CD4-positive, alpha-beta T cell (primary cell): ENCODE data around the gene NRSN2. TPM values are rescaled to one million over a fixed set of nuclear protein-coding genes. Genes with fewer than 3 reads are reported as not detected.

ENCODE experiments used
- ATAC-seq: fragments of 200-7000 bp; cut with Tn5 transposase; one replicate; pipeline ENCODE4 v1.10.0; 2022; ENCODE audit warnings: mild to moderate bottlenecking; ENCODE audit not compliant: poor library complexity
- CTCF ChIA-PET: fragments of 350-600 bp; sonication (Branson Sonifier 250); formaldehyde crosslinking; loops from one replicate; lab custom pipeline; 2021; ENCODE audit warnings: antibody characterized with exemption, inconsistent platforms; lab: Charles Lee
- POLR2A ChIA-PET: fragments of 350-600 bp; sonication (Branson Sonifier 250); formaldehyde crosslinking; loops from one replicate; lab custom pipeline; 2021; ENCODE audit warnings: antibody characterized with exemption, inconsistent platforms; lab: Charles Lee
- DNase-seq, 14 experiments: peaks; one replicate each; pipeline ENCODE4 v3.0.0-alpha.2; 2013 to 2020; ENCODE audit warnings: mixed read lengths in 2 of 14
- H3K27ac ChIP-seq, 2 donors: one replicate each; pipeline versions ENCODE4 v1.5.1 to v1.7.0; 2013; ENCODE audit warnings: low read length in 2 of 2, low read depth in 1 of 2, mild to moderate bottlenecking in 1 of 2
- H3K27me3 ChIP-seq, 2 experiments: 1 replicate in 1 of 2; 2 replicates in 1 of 2; pipeline versions ENCODE4 v1.6.1 to v1.7.0; 2013; ENCODE audit warnings: low read length in 2 of 2, control low read depth in 1 of 2, mild to moderate bottlenecking in 1 of 2, moderate library complexity in 1 of 2; ENCODE audit not compliant: insufficient read depth in 2 of 2, control insufficient read depth in 1 of 2
- H3K36me3 ChIP-seq: one replicate; pipeline ENCODE4 v1.6.1; 2013; ENCODE audit warnings: low read length, control low read depth; ENCODE audit not compliant: insufficient read depth
- H3K4me1 ChIP-seq: one replicate; pipeline ENCODE4 v1.6.1; 2013; ENCODE audit warnings: low read length, control low read depth; ENCODE audit not compliant: insufficient read depth
- H3K4me3 ChIP-seq: one replicate; pipeline ENCODE4 v1.5.1; 2013; ENCODE audit warnings: mild to moderate bottlenecking, low read length, moderate library complexity
- H3K9me3 ChIP-seq, 2 experiments: 1 replicate in 1 of 2; 2 replicates in 1 of 2; pipeline versions ENCODE4 v1.6.1 to v1.7.0; 2013; ENCODE audit warnings: low read length in 2 of 2, mild to moderate bottlenecking in 2 of 2, control low read depth in 1 of 2, moderate library complexity in 1 of 2; ENCODE audit not compliant: control insufficient read depth in 1 of 2, insufficient read depth in 1 of 2
- H3K27ac Mint-ChIP-seq: one replicate; pipeline ENCODE4 v1.8.0; 2020; ENCODE audit warnings: mixed read lengths
- H3K27me3 Mint-ChIP-seq: one replicate; pipeline ENCODE4 v1.8.0; 2021; ENCODE audit warnings: mixed read lengths
- H3K36me3 Mint-ChIP-seq: one replicate; pipeline ENCODE4 v1.8.0; 2021; ENCODE audit warnings: low read depth, mixed read lengths
- H3K4me1 Mint-ChIP-seq: one replicate; pipeline ENCODE4 v1.8.0; 2021; ENCODE audit warnings: low read depth, mixed read lengths
- H3K4me3 Mint-ChIP-seq: one replicate; pipeline ENCODE4 v1.8.0; 2020; ENCODE audit warnings: mild to moderate bottlenecking, mixed read lengths
- H3K9me3 Mint-ChIP-seq: one replicate; pipeline ENCODE4 v1.8.0; 2020; ENCODE audit warnings: mixed read lengths
- CTCF ChIP-seq: fragments of 200-600 bp; IDR thresholded peaks from one replicate; pipeline ENCODE4 v1.8.0; 2022; ENCODE audit warnings: antibody characterized with exemption, mild to moderate bottlenecking
- intact Hi-C, 2 experiments: fragments of 100-400 bp; cut with DNase I in 1 of 2; cut with micrococcal nuclease in 1 of 2; formaldehyde crosslinking; loops; one replicate each; pipeline versions ENCODE4 v1.15.1 to v1.9.0; 2023 to 2025; cut with DNase I, micrococcal nuclease
- total RNA-seq, 174 experiments: library from RNA in 2 of 174; stranded (reverse) in 2 of 174; gene quantifications; one replicate each; pipeline ENCODE4 v1.2.3 and lab custom pipeline; 2021 to 2026

The NRSN2 gene
- total RNA-seq, 2 experiments from 2014 or later = 0.69 to 1.3 TPM

DNA sequence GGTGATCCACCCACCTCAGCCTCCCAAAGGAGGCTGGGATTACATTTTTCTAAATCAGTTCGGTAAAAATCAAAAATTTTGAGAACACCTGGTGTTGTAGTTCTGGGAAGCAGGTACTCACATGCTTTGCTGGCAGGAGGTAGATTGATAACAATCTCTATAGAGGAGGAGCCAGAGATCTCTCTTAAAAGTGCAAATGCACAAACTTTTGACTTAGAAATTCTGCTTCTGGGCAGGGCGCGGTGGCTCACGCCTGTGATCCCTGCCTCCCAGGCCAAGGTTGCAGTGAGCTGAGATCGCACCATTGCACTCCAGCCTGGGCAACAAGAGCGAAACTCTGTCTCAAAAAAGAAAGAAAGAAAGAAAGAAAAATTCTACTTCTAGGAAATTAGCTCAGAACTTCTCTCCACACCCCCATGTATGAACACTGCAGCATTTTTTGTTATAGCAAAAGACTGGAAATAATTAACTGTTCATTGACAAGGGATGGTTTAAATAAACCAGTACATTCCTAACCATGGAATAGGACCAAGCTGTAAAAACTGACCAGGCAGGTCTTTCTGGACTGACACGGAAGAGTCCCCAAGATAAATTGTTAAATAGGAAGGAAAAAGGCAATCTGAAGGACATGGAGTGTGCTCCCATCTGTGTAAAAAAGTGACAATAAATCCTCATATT, 19.3 kb downstream of the NRSN2 start:
- Histone ChIP-seq H3K4me1 (peaks cover 19% of the 10 kb centered on the region), H3K9me3 (no peaks in the 10 kb centered on the region), H3K27ac (no peak overlapping the region), H3K36me3 (no peaks in the 10 kb centered on the region), H3K27me3 (no peaks in the 10 kb centered on the region), H3K4me3 (no peak overlapping the region)
- ChIA-PET CTCF (interaction anchor here (1.3 kb wide), 1 partner anchor 11 kb away, joined by 3 read pairs; no protein-coding TSS in a partner anchor), POLR2A (interaction anchor here (1.0 kb wide), 1 partner anchor 41 kb away, joined by 3 read pairs; no protein-coding TSS in a partner anchor)
- Mint-ChIP-seq H3K27me3 (no peaks in the 10 kb centered on the region), H3K4me1 (peaks cover 41% of the 10 kb centered on the region), H3K36me3 (no peaks in the 10 kb centered on the region), H3K27ac (peak overlapping the region; percentile 12), H3K9me3 (no peaks in the 10 kb centered on the region), H3K4me3 (no peak overlapping the region)
- peak in 1 of 14 experiments; percentile 5 for DNase-seq
- TF ChIP-seq CTCF = no peak
- intact Hi-C loops = no loop called here
- peak; percentile 51 for ATAC-seq

- no peak overlapping the region for H3K4me3 Mint-ChIP-seq
- H3K27ac ChIP-seq = no peak overlapping the region
- DNase-seq = no peak
- no peak overlapping the region for H3K4me3 ChIP-seq
- H3K36me3 Mint-ChIP-seq = no peaks in the 10 kb centered on the region
- H3K27me3 ChIP-seq = no peaks in the 10 kb centered on the region
- H3K9me3 ChIP-seq = no peaks in the 10 kb centered on the region
- H3K36me3 ChIP-seq = no peaks in the 10 kb centered on the region
- ChIA-PET CTCF (interaction anchor here (1.3 kb wide), 1 partner anchor 12 kb away, joined by 3 read pairs; no protein-coding TSS in a partner anchor), POLR2A (no interaction called here)
- H3K4me1 Mint-ChIP-seq = peaks cover 41% of the 10 kb centered on the region
- TF ChIP-seq CTCF = no peak
- H3K27ac Mint-ChIP-seq = peak overlapping the region; percentile 12
- peaks cover 24% of the 10 kb centered on the region for H3K4me1 ChIP-seq
- H3K27me3 Mint-ChIP-seq = no peaks in the 10 kb centered on the region
- intact Hi-C loops = no loop called here
- ATAC-seq = no peak
- H3K9me3 Mint-ChIP-seq = no peaks in the 10 kb centered on the region
Measured at GRCh38 chr20:366719-367485, 20.0 kb downstream of the NRSN2 start.

DNA sequence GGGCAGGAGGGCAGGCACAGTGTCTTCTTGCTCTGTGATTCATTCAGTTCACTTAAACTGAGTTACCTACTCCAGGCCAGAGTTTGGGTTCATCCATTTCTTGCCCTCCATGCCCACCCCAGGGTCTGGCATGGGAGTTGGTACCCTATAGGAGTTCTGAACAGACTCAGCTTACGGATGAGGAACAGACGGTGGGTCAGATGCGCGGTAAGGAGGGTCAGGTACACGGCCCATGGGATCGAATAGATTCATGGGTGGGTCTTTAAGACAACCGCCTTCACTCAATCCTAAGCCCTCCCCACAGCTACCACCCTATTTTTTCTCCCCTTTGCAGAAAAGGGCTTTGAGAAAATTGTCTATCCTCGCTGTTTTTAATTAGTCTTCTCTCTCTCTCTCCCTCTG, 20.6 kb downstream of the NRSN2 start:
- Histone ChIP-seq H3K27me3 (no peaks in the 10 kb centered on the region), H3K4me3 (no peak overlapping the region), H3K27ac (no peak overlapping the region), H3K9me3 (no peaks in the 10 kb centered on the region), H3K36me3 (no peaks in the 10 kb centered on the region), H3K4me1 (peaks cover 26% of the 10 kb centered on the region)
- no peaks in the 10 kb centered on the region for H3K36me3 Mint-ChIP-seq
- H3K4me1 Mint-ChIP-seq = peaks cover 39% of the 10 kb centered on the region
- intact Hi-C loops = no loop called here
- DNase-seq (no peak), ATAC-seq (no peak)
- no peak for TF ChIP-seq CTCF
- POLR2A ChIA-PET = no interaction called here
- H3K9me3 Mint-ChIP-seq = no peaks in the 10 kb centered on the region
- CTCF ChIA-PET = no interaction called here
- no peak overlapping the region for H3K27ac Mint-ChIP-seq
- H3K27me3 Mint-ChIP-seq = no peaks in the 10 kb centered on the region
- H3K4me3 Mint-ChIP-seq = no peak overlapping the region
